Activated CD4-positive, alpha-beta T cell treated with anti-CD3 and anti-CD28 coated beads, Interleukin-2, amount 50 U/mL, for 24 hours (primary cell): ENCODE results near the gene ATCAY.
"Not testable (repeated sequence)": the region's sequence is repeated elsewhere in the genome, so short reads cannot be mapped to it uniquely, and the experiment has no call there.

Experiments
- DNase-seq, 2 donors: peaks; one replicate each; pipeline ENCODE4 v3.0.0-alpha.2; 2020; ENCODE audit warnings: low read depth in 1 of 2, low spot score in 1 of 2

Gene ATCAY

DNA sequence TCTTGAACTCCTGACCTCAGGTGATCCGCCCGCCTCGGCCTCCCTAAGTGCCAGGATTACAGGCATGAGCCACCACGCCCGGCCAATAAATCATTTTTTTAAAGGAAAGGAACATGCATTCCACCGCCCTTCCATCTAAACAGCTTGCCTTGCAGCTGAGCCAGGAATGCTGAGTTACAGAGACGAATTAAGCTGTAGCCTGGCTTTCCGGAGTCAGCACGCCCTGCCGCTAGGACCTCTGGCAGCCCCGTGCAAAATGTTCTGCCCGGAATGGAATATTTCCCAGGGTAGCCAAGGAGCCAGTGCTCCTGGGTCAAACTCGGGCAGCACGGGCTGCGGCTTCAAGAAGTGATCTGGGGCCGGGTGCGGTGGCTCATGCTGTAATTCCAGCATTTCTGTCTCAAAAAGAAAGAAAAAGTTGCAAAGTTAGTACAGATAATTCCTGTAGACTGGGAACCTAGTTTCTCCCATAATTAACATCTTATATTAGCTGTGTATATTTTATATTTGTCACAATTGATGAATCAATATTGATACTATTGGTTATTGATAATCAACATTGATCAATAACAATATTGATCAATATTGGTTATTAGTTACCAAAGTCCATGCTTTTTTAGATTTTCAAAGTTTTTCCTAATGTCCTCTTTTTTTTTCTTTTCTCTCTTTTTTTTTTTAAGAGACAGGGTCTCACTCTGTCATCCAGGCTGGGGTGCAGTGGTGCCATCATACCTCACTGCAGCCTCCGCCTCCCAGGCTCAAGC, 19.2 kb downstream of the ATCAY start:
- DNase-seq, result no peak

DNA sequence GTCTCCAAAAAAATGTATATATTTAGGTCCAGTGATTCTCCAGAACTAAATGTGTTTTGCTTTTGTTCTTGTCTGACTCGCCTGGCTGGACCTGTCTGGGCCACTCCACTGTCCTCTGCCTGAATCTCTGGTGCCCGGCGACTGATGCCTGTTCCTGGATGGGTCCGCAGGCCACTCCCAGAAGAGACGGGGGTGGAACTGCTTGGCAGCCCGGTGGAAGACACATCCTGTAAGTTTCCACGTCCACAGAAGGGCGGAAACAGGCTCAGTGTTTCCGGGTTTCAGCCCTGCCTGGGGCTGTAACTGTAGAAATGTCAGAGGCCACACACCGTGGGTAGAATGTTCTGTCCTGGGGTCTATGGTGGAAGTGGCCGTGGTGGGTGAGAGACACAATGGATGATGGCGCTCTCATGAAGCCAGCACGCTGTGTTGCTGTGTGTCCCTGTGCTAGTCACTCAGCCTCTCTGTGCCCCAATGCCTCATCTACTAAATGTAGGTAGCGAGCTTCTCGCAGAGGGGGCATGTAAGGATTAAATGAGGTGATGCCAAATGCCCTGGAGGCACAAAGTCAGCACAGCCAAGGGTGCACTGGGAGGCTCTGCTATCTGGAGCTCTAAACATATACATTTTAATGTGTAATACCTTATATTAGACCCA, 22.0 kb downstream of the ATCAY start:
- no peak for DNase-seq

DNA sequence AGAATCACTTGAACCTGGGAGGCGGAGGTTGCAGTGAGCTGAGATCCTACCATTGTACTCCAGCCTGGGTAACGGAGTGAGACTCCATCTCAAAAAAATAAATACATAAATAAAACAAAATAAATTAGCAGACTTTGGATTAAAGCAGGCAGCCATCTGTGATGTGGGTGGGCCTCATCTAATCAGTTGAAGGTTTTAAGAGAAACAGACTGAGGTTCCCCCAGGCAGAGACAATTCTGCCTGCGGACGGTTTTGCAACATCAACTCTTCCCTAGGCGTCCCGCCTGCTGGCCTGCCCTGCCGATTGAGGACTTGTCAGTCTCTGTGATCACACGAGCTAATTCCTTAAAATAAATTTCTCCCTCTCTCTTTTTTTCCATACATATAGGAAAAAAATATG, 23.7 kb downstream of the ATCAY start:
- no peak for DNase-seq

DNA sequence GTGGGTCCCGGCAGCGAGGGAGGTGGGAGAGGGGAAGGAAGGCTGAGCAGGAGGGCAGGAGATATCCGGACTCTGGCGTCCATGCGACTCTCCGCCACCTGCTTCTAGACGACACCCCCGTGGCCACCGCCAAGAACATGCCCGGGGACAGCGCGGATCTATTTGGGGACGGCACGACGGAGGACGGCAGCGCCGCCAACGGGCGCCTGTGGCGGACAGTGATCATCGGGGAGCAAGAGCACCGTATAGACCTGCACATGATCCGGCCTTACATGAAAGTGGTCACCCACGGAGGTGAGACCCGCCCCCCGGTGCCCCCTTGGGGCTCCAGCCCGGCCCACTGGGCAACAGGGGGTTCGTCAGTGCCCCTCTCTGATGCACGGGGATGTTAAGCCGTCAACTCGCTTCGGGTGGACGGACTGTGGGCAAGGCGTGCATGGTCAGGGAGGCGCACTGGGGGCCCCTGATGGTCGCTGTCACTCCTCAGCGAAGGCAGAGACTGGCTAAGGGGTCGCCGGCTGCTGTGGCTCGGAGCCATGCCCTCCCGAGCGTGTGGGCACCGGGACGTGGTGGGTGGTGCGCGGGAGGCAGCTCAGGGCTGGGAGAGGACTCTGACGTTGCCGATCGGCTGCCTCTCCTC, 27.3 kb downstream of the ATCAY start:
- no peak for DNase-seq

DNA sequence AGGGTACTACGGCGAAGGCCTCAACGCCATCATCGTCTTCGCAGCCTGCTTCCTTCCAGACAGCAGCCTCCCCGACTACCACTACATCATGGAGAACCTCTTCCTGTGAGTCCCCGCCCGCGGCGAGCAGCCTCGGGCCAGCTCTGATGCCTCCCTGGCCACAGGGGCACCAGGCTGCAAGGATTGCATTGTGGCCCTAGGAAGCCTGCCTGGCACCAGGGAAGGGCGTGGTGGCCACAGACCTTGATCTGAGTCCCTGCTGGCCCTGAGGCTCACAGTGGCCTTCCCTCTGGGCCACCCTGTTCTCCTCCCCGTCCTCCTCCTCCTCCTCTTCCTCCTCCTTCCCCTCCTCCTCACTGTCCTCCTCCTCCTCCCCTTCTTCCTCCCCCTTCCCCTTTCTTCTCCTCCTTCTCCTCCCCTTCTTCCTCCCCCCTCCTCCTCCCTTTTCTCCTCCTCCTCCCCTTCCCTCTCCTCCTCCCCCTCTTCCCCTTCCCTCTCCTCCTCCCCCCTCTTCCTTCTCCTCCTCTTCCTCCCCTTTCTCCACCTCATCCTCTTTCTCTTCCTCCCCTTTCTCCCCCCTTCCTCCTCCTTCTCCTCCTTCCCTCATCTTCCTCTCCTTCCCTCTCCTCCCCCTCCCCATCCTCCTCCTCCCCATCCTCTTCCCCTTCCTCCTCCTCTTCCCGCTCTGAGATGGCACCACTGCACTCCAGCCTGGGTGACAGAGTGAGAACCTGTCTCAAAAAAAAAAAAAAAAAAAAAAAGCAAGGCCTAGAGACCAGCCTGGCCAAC, 28.0 kb downstream of the ATCAY start:
- no peak for DNase-seq

DNA sequence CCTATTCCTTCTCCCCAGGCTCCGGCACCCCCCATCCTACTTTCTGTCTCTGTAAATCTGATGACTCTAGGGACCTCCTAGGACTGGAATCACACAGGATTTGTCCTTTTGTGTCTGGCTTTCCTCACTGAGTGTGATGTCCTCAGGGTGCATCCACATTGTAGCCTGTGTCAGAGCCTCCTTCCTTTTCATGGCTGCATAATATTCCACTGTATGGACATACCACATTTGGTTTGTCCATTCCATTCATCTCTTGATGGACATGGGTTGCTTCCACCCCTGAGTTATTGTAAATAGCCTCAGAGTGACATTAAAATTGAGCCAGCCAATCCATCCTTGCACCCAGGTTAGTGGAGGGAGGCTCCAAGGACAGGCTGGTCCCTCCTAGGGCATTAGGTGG, 29.6 kb downstream of the ATCAY start:
- DNase-seq, result no peak

DNA sequence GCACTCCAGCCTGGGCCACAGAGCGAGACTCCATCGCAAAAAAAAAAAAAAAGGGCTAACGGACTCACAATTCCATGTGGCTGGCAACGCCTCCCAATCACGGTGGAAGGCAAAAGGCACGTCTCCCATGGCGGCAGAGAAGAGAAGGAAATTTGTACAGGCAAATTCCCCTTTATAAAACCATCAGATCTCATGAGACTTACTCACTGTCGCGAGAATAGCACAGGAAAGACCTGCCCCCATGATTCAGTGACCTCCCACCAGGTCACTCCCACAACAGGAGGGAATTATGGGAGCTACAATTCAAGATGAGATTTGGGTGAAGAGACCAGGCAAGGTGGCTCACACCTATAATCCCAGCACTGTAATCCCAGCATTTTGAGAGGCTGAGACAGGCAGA, 33.7 kb downstream of the ATCAY start:
- no peak for DNase-seq

DNA sequence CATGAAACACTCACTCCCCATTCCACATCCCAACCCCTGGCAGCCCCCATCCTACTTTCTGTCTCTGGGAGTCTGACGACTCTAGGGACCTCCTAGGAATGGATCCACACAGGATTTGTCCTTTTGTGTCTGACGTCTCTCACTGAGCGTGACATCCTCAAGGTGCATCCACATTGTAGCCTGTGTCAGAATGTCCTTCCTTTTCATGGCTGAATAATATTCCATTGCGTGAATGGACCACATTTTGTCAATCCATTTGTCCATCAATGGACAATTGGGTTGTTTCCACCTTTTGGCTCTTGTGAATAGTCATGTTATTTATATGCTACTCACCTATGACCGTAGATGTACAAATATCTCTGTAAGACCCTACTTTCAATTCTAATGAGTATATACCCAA, 35.5 kb downstream of the ATCAY start:
- DNase-seq, result no peak

DNA sequence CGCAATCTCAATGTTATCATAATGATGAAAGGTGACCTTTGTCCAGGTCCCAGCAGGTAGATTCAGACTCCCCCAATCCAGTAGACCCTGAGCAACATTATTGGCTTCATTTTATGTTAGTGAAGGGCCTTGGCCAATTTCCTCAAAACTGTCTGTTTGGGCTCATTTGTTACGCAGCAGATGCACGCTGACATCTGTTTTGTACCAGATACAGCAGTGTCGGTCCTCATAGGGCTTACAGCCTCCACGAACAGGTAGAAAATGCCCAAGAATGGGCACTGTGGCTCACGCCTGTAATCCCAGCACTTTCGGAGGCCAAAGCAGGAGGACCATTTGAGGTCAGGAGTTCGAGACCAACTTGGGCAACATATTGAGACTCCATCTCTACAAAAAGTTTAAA, 39.3 kb downstream of the ATCAY start:
- DNase-seq, result no peak

DNA sequence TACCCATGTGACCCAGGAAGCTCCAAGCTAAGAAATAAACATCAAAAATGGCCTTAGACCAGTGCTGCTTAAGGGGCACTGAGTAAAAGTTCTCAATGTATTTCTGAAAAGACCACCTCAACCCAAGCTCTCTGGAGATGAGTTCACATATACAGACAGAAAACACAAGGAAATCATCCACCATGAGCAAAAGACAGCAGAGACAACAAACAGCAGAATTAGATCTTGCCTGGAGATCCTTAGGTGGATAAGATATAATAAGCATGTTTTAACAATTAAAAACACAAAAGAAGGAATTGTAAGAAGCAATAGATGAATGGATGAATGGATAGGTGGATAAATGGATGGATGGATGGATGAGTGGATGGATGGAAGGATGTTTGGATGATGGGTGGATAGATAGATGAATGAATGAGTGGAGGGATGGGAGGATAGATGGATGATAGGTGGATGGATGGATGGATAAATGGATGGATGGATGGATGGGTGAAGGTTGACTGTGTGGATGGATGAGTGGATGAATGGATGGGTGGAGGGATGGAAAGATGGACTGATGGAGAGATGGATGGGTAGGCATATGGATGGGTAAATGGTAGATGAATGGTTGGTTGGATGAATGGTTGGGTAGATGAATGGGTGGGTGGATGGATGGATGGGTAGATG, 42.7 kb downstream of the ATCAY start:
- DNase-seq, result no peak

DNA sequence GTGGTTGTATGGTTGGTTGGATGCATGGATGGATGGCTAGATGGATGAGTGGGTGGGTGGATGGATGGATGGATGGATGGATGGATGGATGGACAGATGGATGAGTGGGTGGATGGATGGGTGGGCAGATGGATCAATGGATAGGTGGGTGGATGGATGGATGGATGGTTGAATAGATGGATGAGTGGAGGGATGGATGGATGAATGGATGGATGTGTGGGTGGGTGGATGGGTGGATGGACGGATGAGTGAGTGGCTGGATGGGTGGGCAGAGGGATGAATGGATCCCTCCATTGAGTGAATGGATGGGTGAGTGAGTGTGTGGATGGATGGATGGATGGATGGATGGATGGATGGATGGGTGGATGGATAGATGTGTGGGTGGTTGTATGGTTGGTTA, 43.4 kb downstream of the ATCAY start:
- DNase-seq, result no peak

DNA sequence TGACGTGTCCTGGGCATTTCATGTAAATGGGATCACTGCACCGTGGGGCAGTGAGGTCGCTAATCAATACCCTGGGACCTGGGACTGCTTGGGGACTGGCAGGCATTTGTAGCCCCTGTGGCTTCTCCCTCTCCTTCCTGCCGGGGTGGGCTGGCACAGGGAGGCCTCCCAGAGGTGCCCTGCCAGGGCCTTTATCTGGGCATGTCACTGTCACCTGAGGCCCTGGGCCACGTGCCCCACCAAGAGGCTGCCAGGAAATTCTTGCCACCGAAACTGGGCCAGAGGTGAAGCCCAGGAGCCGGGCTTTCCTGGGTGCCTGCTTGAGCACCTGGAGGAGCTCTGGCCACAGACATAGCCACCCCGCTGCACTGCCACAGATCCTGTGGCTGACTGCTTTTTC, 50.6 kb downstream of the ATCAY start:
- no peak for DNase-seq

DNA sequence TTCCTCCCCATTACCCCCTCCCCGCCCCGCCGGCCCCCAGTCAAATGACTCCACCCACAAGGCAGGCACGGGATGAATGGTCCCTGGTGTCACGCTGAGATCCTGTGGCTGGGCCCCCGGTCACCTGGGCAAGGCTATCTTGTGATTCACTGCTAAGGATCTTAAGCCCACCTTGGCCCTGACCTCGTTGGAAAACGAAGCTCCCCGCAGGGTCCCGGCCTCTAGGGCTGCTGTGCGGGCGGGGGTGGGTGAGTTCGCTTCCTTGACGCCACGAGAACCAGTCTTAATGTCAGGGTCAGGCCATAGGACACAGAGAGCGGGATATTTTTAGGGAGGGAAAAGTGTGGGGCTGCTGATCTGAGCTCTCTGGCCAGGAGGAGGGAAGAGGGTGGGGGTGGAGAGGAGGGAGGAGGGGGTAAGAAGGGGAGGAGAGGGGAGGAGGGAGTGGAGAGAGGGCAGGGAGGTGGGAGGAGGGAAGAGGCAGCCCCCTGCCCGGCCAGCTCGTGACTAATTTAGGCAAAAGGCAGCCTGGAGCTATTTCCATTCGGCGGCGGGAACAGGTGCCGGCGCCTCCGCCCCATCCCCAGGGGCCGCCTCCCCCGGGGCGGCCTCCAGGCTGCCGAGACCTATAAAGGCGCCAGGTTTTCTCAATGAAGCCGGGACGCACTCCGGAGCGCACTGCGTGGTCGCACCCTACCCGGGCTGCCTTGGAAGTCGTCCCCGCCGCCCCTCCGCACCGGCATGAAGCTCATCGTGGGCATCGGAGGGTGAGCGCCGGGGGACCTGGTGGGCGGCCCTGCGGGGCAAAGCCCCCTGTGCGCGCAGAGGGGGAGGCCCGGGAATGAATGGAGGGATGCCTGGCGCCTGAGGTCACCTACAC, 52.7 kb downstream of the ATCAY start, which contains the start of gene NMRK2:
Gene NMRK2, plus strand, starts transcription at position 139 of the 880 bp plus-strand sequence. Its CDS starts 603 bp downstream, at position 742.
- DNase-seq, result no peak

DNA sequence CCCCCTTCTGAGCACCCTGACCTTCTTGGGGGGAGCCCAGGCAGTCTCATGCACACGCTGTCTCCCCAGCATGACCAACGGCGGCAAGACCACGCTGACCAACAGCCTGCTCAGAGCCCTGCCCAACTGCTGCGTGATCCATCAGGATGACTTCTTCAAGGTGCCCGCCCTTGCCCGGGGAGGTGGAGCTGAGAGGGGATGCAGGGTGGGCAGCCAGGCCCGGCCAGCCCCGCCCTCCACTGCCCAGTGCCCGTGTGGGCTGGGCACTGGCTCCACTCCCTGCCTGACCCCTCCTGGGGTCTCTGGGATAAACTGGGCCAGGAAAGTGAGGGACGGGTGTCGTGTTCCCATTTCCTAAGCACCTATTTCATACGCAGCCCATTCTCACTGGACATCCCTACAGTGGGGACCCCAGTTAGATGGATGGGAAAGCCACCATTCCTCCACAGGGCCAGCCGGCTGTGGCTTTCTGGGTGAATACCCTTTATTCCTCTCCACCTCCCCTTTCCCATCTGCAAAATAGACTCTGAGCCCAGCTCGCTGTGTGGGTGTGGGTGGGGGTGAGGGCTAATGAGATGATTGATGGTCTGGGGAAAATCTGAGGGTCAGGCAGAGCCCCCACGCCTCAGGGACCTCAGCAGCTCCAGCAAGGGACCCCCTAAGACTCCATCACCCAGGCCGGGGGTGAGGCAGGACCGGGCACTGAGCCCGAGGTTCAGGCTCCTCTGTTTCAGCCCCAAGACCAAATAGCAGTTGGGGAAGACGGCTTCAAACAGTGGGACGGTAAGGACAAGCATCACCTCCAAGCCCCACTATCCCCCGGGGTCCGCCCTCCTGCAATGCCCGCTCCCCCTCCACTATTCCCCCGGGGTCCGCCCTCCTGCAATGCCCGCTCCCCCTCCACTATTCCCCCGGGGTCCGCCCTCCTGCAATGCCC, 56.3 kb downstream of the ATCAY start:
- no peak for DNase-seq

DNA sequence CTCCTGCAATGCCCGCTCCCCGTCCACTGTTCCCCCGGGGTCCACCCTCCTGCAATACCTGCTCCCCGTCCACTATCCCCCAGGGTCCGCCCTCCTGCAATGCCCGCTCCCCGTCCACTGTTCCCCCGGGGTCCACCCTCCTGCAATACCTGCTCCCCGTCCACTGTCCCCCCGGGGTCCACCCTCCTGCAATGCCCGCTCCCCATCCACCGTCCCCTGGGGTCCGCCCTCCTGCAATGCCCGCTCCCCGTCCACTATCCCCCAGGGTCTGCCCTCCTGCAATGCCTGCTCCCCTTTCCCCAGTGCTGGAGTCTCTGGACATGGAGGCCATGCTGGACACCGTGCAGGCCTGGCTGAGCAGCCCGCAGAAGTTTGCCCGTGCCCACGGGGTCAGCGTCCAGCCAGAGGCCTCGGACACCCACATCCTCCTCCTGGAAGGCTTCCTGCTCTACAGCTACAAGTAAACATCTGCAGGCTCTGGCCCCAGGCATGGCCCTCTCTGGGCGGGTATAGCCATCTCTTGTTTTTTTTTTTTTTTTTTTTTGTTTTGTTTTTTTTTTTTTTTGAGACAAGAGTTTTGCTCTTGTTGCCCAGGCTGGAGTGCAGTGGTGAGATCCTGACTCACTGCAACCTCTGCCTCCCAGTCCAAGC, 57.9 kb downstream of the ATCAY start:
- DNase-seq, result not testable (repeated sequence)

DNA sequence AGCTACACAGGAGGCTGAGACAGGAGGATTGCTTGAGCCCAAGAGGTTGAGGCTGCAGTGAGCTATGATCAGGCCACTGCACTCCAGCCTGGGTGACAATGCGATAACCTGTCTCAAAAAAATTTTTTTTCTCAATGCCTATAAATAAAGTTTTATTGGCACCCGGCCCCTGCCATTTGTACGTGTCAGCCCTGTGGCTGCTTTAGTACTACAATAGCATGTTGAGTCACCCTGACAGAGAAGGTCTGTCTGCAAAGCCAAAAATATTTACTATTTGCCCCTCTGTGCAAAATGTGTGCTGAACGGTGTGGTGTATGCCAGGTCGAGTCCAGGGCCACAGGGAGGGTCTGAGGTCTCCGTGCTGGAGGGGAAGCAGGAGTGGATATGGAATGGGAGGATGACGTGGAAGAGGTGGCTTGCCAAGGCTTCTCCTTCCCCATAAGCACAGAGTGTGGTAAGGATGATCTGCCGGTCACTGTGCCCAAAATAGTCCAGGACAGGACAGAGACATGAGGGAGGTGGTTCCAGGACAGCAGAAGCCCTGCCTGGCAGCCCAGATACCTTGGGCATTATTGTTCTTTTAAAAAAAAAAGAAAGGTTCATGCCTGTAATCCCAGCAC, 62.4 kb downstream of the ATCAY start:
- DNase-seq, result no peak

DNA sequence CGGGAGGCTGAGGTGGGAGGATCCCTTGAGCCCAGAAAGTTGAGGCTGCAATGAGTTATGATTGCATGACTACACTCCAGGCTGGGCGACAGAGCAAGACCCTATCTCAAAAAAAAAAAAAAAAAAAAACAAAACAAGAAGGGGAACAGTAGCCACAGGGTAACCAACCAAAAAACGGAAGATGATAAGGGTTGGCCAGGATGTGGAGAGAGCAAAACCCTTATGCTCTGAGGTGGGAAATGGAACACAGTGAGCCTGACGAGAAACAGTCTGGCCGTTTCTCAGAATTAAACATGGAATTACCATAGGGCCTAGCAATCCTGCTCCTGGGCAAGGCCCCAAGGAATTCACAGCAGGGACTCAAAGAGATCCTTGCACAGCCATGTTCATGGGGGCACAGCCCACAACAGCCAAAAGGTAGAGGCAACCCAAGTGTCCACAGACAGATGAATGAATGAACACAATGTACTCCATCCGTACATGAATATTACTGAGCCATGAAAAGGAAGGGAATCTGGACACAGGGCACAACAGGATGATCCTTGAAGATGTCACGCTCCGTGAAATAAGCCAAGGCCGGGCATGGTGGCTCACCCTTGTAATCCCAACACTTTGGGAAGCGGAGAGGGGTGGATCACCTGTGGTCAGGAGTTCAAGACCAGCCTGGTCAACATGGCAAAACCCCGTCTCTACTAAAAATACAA, 63.7 kb downstream of the ATCAY start:
- no peak for DNase-seq
